Keratinocyte (primary cell): ENCODE measurements around the gene RIMS4. TPM values are rescaled to one million over a fixed set of nuclear protein-coding genes. Genes with fewer than 3 reads are reported as not detected.

Experiments
- DNase-seq: peaks from one replicate; pipeline ENCODE4 v3.0.0-alpha.2; 2011; ENCODE audit warnings: low read depth, missing footprints, low spot score
- FAIRE-seq: peaks from 2 replicates; lab custom pipeline; 2011; peaks lifted over from hg19 to GRCh38; lab: Jason Lieb, UNC
- H2AFZ ChIP-seq: 2 replicates; pipeline ENCODE4 v1.6.0; 2012; ENCODE audit warnings: low read length, control low read depth, inconsistent platforms; ENCODE audit not compliant: control insufficient read depth
- H3K27ac ChIP-seq: 2 replicates; pipeline ENCODE4 v1.5.1; 2011; ENCODE audit warnings: low read length; ENCODE audit not compliant: control insufficient read depth, insufficient read depth
- H3K27me3 ChIP-seq: 3 replicates; pipeline ENCODE4 v1.6.0; 2011; ENCODE audit warnings: low read length; ENCODE audit not compliant: control insufficient read depth, insufficient read depth; ENCODE audit errors: extremely low read depth
- H3K36me3 ChIP-seq, 2 experiments: 2 replicates in 1 of 2; 3 replicates in 1 of 2; pipeline ENCODE4 v1.5.1; 2011; ENCODE audit warnings: low read length in 2 of 2, mild to moderate bottlenecking in 1 of 2; ENCODE audit not compliant: control insufficient read depth in 2 of 2, insufficient read depth in 2 of 2; ENCODE audit errors: extremely low read depth in 1 of 2
- H3K4me1 ChIP-seq: 3 replicates; pipeline ENCODE4 v1.5.1; 2011; ENCODE audit warnings: low read length; ENCODE audit not compliant: control insufficient read depth, insufficient read depth; ENCODE audit errors: extremely low read depth
- H3K4me2 ChIP-seq: 3 replicates; pipeline ENCODE4 v1.6.0; 2011; ENCODE audit warnings: low read depth, low read length; ENCODE audit not compliant: control insufficient read depth, insufficient read depth; ENCODE audit errors: extremely low read depth
- H3K4me3 ChIP-seq, 3 experiments: fragments of 200-600 bp in 1 of 3; sonication (generic) in 1 of 3; 2 replicates in 2 of 3; 3 replicates in 1 of 3; pipeline ENCODE4 v1.5.1; 2011 to 2016; ENCODE audit warnings: low read length in 3 of 3, mild to moderate bottlenecking in 3 of 3, control low read depth in 2 of 3, inconsistent platforms in 1 of 3, low read depth in 1 of 3, mixed read lengths in 1 of 3, mixed run types in 1 of 3, moderate library complexity in 1 of 3; ENCODE audit not compliant: control insufficient read depth in 2 of 3, insufficient read depth in 2 of 3; ENCODE audit errors: extremely low read depth in 1 of 3
- H3K79me2 ChIP-seq: 2 replicates; pipeline ENCODE4 v1.6.0; 2012; ENCODE audit warnings: low read length; ENCODE audit not compliant: control insufficient read depth, insufficient read depth
- H3K9ac ChIP-seq: 3 replicates; pipeline ENCODE4 v1.6.0; 2011; ENCODE audit warnings: low read length; ENCODE audit not compliant: control insufficient read depth, insufficient read depth; ENCODE audit errors: extremely low read depth
- H3K9me1 ChIP-seq: 3 replicates; pipeline ENCODE4 v1.6.0; 2011; ENCODE audit warnings: low read length; ENCODE audit not compliant: control insufficient read depth, insufficient read depth; ENCODE audit errors: extremely low read depth
- H3K9me3 ChIP-seq: 2 replicates; pipeline ENCODE4 v1.5.1; 2012; ENCODE audit warnings: low read depth, low read length; ENCODE audit not compliant: control insufficient read depth
- H4K20me1 ChIP-seq: 3 replicates; pipeline ENCODE4 v1.6.0; 2011; ENCODE audit warnings: low read length; ENCODE audit not compliant: control insufficient read depth, insufficient read depth; ENCODE audit errors: extremely low read depth
- CTCF ChIP-seq, 3 experiments: IDR thresholded peaks in 1 of 3; conservative IDR thresholded peaks in 1 of 3; optimal IDR thresholded peaks in 1 of 3; 2 replicates in 2 of 3; 3 replicates in 1 of 3; pipeline versions ENCODE3 to v1.5.1; 2011; ENCODE audit warnings: low read length in 3 of 3, mild to moderate bottlenecking in 3 of 3, moderate library complexity in 2 of 3, control low read depth in 1 of 3, inconsistent platforms in 1 of 3; ENCODE audit not compliant: insufficient read depth in 2 of 3; ENCODE audit errors: extremely low read depth in 1 of 3
- EZH2 ChIP-seq: IDR thresholded peaks from one replicate; pipeline ENCODE4 v1.6.1; 2012; ENCODE audit warnings: inconsistent platforms, mild to moderate bottlenecking, low read length, moderate library complexity
- dilution Hi-C: fragments of 300-500 bp; cut with MboI; formaldehyde crosslinking; loops from one replicate; pipeline ENCODE4 v1.7.0; 2020; ENCODE audit warnings: low sequenced_read_pairs; ENCODE audit not compliant: extremely low pct_ligation_motif_present
- polyA minus RNA-seq, 3 experiments: library from RNA; depleted of rRNA, polyadenylated mRNA; stranded (reverse); fragments of >200 nt; gene quantifications; 1 replicate in 1 of 3; 2 replicates in 1 of 3; 3 replicates in 1 of 3; pipeline ENCODE4 v1.2.3, GENCODE V29; 2011
- polyA plus RNA-seq, 5 experiments: library from polyadenylated mRNA; depleted of rRNA in 3 of 5; stranded (reverse) in 3 of 5; stranded (forward) in 1 of 5; unstranded in 1 of 5; fragments of >200 nt; gene quantifications; 1 replicate in 1 of 5; 2 replicates in 3 of 5; 3 replicates in 1 of 5; pipeline versions ENCODE4 v1.2.1 to v1.2.3, GENCODE V29; 2011 to 2012; ENCODE audit warnings: missing spikeins in 2 of 5, low read depth in 1 of 5, low replicate concordance in 1 of 5

RIMS4 gene
- polyA plus RNA-seq: 0.01 TPM in 1 of 3 replicates, not detected in the others
- not detected for polyA plus RNA-seq (2011; ENCODE audit: low read depth)
- 0.01 TPM in 1 of 2 replicates, not detected in the other for polyA plus RNA-seq (2011; cell fraction: cytosol; rRNA removed)
- not detected in 2 replicates for polyA plus RNA-seq (2011; cell fraction: nucleus; rRNA removed)
- not detected in 2 replicates for polyA plus RNA-seq (2012; ENCODE audit: low replicate concordance)
- 0.03 TPM in 1 of 3 replicates, not detected in the others for polyA minus RNA-seq
- polyA minus RNA-seq (2011; cell fraction: cytosol; rRNA and poly(A)+ RNA removed): not detected
- not detected in 2 replicates for polyA minus RNA-seq (2011; cell fraction: nucleus; rRNA and poly(A)+ RNA removed)

GRCh38 chr20:44810391-44811149 is at the start of gene RIMS4:
Gene RIMS4 (minus strand): TSS chr20:44810546. CDS start chr20:44810271, 275 bp downstream.
- no peak within 1 kb of the TSS for H3K4me3 ChIP-seq

GRCh38 chr20:44858606-44859360 is 48.4 kb upstream of the RIMS4 start:
- Histone ChIP-seq H3K9me3 (no peaks in the 10 kb centered on the region), H2AFZ (no peak overlapping the region), H3K79me2 (no peaks in the 10 kb centered on the region), H3K9me1 (no peaks in the 10 kb centered on the region), H3K36me3 (no peaks in the 10 kb centered on the region), H3K9ac (no peak overlapping the region), H3K4me2 (no peak overlapping the region), H3K27me3 (no peaks in the 10 kb centered on the region), H3K4me1 (no peaks in the 10 kb centered on the region), H3K4me3 (no peak overlapping the region), H4K20me1 (no peaks in the 10 kb centered on the region), H3K27ac (no peak overlapping the region)
- no peak for DNase-seq
- TF ChIP-seq CTCF (optimal IDR thresholded peaks at IDR 0.05 in 1 of 3, IDR thresholded peaks at IDR 0.05 in 1 of 3, conservative IDR thresholded peaks at IDR 0.05 in 1 of 3; ENCODE audit: extremely low read depth in 1 of 3, insufficient read depth in 2 of 3, low read length in 3 of 3) (no peak), EZH2 (no peak)
- dilution Hi-C loops: loop anchor here (25.0 kb wide), 1 partner anchor 96 kb away; no protein-coding TSS in a partner anchor
- no peak for FAIRE-seq

More at GRCh38 chr20:44810391-44811149, at the start of gene RIMS4:
- FAIRE-seq (no peak), DNase-seq (no peak)
- H3K9me3 ChIP-seq: peaks cover 5% of the 10 kb centered on the region
- no peak within 1 kb of the TSS for H2AFZ ChIP-seq
- no peaks in the 10 kb centered on the region for H3K9me1 ChIP-seq
- H3K9ac ChIP-seq: no peak within 1 kb of the TSS
- peak within 1 kb of the TSS; percentile 5 for H3K4me2 ChIP-seq
- H3K36me3 ChIP-seq: no peaks in the 10 kb centered on the region
- dilution Hi-C loops: no loop called here
- no peaks in the 10 kb centered on the region for H3K4me1 ChIP-seq
- H3K79me2 ChIP-seq: no peaks in the 10 kb centered on the region
- H4K20me1 ChIP-seq: no peaks in the 10 kb centered on the region
- TF ChIP-seq EZH2: peak; percentile 94
- peak in 1 of 3 experiments; percentile 8 for TF ChIP-seq CTCF (optimal IDR thresholded peaks at IDR 0.05 in 1 of 3, IDR thresholded peaks at IDR 0.05 in 1 of 3, conservative IDR thresholded peaks at IDR 0.05 in 1 of 3; ENCODE audit: extremely low read depth in 1 of 3, insufficient read depth in 2 of 3, low read length in 3 of 3)
- H3K27ac ChIP-seq: no peak within 1 kb of the TSS
- peaks cover 61% of the 10 kb centered on the region for H3K27me3 ChIP-seq
